Suprapubic skin (tissue), 3 donors: ENCODE data around the gene XXYLT1.

Experiments
- EP300 ChIP-seq: sonication (generic); formaldehyde crosslinking; IDR thresholded peaks from one replicate; pipeline ENCODE4 v1.6.1; 2017; ENCODE audit warnings: antibody characterized with exemption
- POLR2A ChIP-seq, 2 donors: fragments of 450-650 bp; IDR thresholded peaks; one replicate each; pipeline ENCODE4 v1.6.1; 2017; ENCODE audit warnings: antibody characterized with exemption in 2 of 2, mild to moderate bottlenecking in 2 of 2, moderate library complexity in 2 of 2
- TF ChIP-seq, protein P1 (sequence below), 2 donors: fragments of 200-600 bp in 1 of 2; fragments of 450-650 bp in 1 of 2; sonication (generic) in 1 of 2; IDR thresholded peaks; one replicate each; pipeline ENCODE4 v1.5.1; 2016 to 2019; ENCODE audit warnings: antibody characterized with exemption in 2 of 2, mild to moderate bottlenecking in 1 of 2, moderate library complexity in 1 of 2

DNA sequence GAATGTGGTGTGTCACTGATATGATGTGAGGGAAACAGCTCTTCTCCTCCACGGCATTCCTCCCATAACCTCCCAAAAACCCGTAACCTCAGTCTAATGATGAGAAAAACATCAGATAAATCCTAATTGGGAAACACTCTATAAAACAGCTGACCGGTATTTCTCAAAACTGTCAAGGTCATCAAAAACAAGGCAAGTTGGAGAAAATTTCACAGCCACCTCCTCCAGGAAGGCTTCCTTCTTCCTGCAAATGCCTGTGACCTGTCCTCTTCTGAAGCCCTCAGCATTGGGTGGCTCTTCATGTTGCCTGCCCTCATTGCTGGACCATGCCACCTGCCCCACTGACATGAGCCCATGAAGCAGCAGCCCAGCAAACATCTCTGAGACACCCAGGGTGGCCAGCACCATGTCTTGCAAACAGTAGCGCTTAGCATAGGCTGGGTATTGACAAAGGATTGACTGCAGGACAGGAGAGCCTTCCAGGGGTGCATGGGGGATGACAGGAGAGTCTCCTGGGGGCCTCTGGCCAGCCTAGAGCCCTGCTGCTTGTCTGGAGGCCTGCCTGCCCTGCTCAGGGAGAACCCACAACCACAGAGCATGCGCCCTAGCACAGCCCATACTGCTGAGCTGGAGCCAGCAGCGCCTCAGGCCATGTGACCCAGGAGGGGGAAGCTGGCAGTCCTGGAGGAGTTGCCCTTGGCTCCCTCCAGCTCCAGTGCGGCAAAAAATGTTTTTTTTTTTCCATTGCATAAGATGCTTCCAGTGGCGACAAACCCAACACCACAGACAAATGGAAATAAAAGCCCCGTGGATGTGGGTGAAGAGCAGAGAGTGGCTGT, 49.7 kb downstream of the XXYLT1 start:
- TF ChIP-seq EP300 (no peak), POLR2A (IDR thresholded peaks at IDR 0.05) (no peak)
- TF ChIP-seq, protein P1, sequence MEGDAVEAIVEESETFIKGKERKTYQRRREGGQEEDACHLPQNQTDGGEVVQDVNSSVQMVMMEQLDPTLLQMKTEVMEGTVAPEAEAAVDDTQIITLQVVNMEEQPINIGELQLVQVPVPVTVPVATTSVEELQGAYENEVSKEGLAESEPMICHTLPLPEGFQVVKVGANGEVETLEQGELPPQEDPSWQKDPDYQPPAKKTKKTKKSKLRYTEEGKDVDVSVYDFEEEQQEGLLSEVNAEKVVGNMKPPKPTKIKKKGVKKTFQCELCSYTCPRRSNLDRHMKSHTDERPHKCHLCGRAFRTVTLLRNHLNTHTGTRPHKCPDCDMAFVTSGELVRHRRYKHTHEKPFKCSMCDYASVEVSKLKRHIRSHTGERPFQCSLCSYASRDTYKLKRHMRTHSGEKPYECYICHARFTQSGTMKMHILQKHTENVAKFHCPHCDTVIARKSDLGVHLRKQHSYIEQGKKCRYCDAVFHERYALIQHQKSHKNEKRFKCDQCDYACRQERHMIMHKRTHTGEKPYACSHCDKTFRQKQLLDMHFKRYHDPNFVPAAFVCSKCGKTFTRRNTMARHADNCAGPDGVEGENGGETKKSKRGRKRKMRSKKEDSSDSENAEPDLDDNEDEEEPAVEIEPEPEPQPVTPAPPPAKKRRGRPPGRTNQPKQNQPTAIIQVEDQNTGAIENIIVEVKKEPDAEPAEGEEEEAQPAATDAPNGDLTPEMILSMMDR (IDR thresholded peaks at IDR 0.05), result no peak
